HG02623 (cell line): Measurements from ENCODE around the gene SPATC1L.
"Not testable (repeated sequence)": the region's sequence is repeated elsewhere in the genome, so short reads cannot be mapped to it uniquely, and the experiment has no call there.

Experiments used
- ATAC-seq: cut with Tn5 transposase; IDR thresholded peaks from one replicate; pipeline ENCODE4 v1.9.1; 2021; ENCODE audit warnings: moderate library complexity; ENCODE audit not compliant: unreplicated experiment

SPATC1L gene

GRCh38 chr21:46184625-46185555 is 631 bp upstream of the SPATC1L start:
- no peak for ATAC-seq

GRCh38 chr21:46183337-46183909 is 836 bp downstream of the SPATC1L start:
- not testable (repeated sequence) for ATAC-seq

GRCh38 chr21:46182548-46183336 is 1.5 kb downstream of the SPATC1L start:
- ATAC-seq: no peak

GRCh38 chr21:46181953-46182547 is 2.2 kb downstream of the SPATC1L start:
- ATAC-seq: no peak

- ATAC-seq: no peak
These were observed 2.8 kb downstream of the SPATC1L start for GRCh38 chr21:46181436-46181835.

- ATAC-seq: no peak
These were observed 3.4 kb downstream of the SPATC1L start for GRCh38 chr21:46180778-46181391.

- no peak for ATAC-seq
These were observed 4.1 kb downstream of the SPATC1L start for GRCh38 chr21:46180079-46180722.

- no peak for ATAC-seq
These were observed 4.6 kb downstream of the SPATC1L start for GRCh38 chr21:46179708-46180078.

GRCh38 chr21:46178961-46179360 is 5.3 kb downstream of the SPATC1L start:
- no peak for ATAC-seq

GRCh38 chr21:46176443-46177129 is 7.7 kb downstream of the SPATC1L start:
- not testable (repeated sequence) for ATAC-seq

GRCh38 chr21:46173573-46173972 is 10.7 kb downstream of the SPATC1L start:
- ATAC-seq: no peak

- no peak for ATAC-seq
These were observed 11.3 kb downstream of the SPATC1L start for GRCh38 chr21:46172863-46173528.

- no peak for ATAC-seq
These were observed 12.0 kb downstream of the SPATC1L start for GRCh38 chr21:46171996-46172862.

- no peak for ATAC-seq
These were observed 12.7 kb downstream of the SPATC1L start for GRCh38 chr21:46171585-46171984.

- not testable (repeated sequence) for ATAC-seq
These were observed 13.6 kb downstream of the SPATC1L start for GRCh38 chr21:46170436-46171193.

GRCh38 chr21:46168659-46169386 is 15.4 kb downstream of the SPATC1L start:
- no peak for ATAC-seq

- no peak for ATAC-seq
These were observed 16.0 kb downstream of the SPATC1L start for GRCh38 chr21:46168238-46168637.
